Ectodermal cell (in vitro differentiated cells): Measurements from ENCODE around the gene NTSR1.

Experiments
- H3K27ac ChIP-seq: 2 replicates; pipeline ENCODE4 v1.7.0; 2013; ENCODE audit warnings: mild to moderate bottlenecking, low read depth, low read length; ENCODE audit not compliant: insufficient read depth, poor library complexity, severe bottlenecking
- H3K27me3 ChIP-seq: 2 replicates; pipeline ENCODE4 v1.7.0; 2013; ENCODE audit warnings: mild to moderate bottlenecking, low read length; ENCODE audit not compliant: insufficient read depth, control insufficient read depth, poor library complexity, severe bottlenecking
- H3K36me3 ChIP-seq: one replicate; pipeline ENCODE4 v1.7.0; 2013; ENCODE audit warnings: low read length; ENCODE audit not compliant: control insufficient read depth, insufficient read depth
- H3K4me1 ChIP-seq: one replicate; pipeline ENCODE4 v1.7.0; 2013; ENCODE audit warnings: low read length; ENCODE audit not compliant: control insufficient read depth, insufficient read depth
- H3K4me3 ChIP-seq: 2 replicates; pipeline ENCODE4 v1.7.0; 2013; ENCODE audit warnings: low read depth, low read length, control low read depth; ENCODE audit not compliant: insufficient read depth
- H3K9me3 ChIP-seq: 2 replicates; pipeline ENCODE4 v1.7.0; 2013; ENCODE audit warnings: mild to moderate bottlenecking, low read length, moderate library complexity; ENCODE audit not compliant: control insufficient read depth
- WGBS, 2 experiments: methylation state at CpG; one replicate each; pipeline ENCODE4 v1.1.7; 2013; ENCODE audit warnings: missing lambda C conversion rate in 2 of 2; 5-methylcytosine and 5-hydroxymethylcytosine counted together

The NTSR1 gene

GRCh38 chr20:62784497-62784896 is 75.9 kb downstream of the NTSR1 start:
- Histone ChIP-seq H3K27ac (no peak overlapping the region), H3K9me3 (no peaks in the 10 kb centered on the region), H3K27me3 (no peaks in the 10 kb centered on the region), H3K4me1 (peaks cover 5% of the 10 kb centered on the region), H3K4me3 (no peak overlapping the region), H3K36me3 (no peaks in the 10 kb centered on the region)
- 88 to 90% methylated on average over 16 of the region's 16 CpGs for WGBS, 2 experiments

- no peaks in the 10 kb centered on the region for H3K27me3 ChIP-seq
- H3K27ac ChIP-seq, result no peak overlapping the region
- 89 to 91% methylated on average over 11 of the region's 11 CpGs for WGBS, 2 experiments
- H3K9me3 ChIP-seq, result no peaks in the 10 kb centered on the region
- H3K36me3 ChIP-seq, result no peaks in the 10 kb centered on the region
- H3K4me1 ChIP-seq, result peaks cover 5% of the 10 kb centered on the region
- H3K4me3 ChIP-seq, result no peak overlapping the region
These were observed 76.8 kb downstream of the NTSR1 start for GRCh38 chr20:62785393-62785792.

GRCh38 chr20:62786157-62786556 is 77.5 kb downstream of the NTSR1 start:
- Histone ChIP-seq H3K9me3 (no peaks in the 10 kb centered on the region), H3K4me1 (peaks cover 5% of the 10 kb centered on the region), H3K27me3 (no peaks in the 10 kb centered on the region), H3K27ac (no peak overlapping the region), H3K36me3 (no peaks in the 10 kb centered on the region), H3K4me3 (no peak overlapping the region)
- 71 to 73% methylated on average over 13 of the region's 13 CpGs for WGBS, 2 experiments

GRCh38 chr20:62787321-62787720 is 78.7 kb downstream of the NTSR1 start:
- H3K27me3 ChIP-seq, result no peaks in the 10 kb centered on the region
- H3K9me3 ChIP-seq, result no peaks in the 10 kb centered on the region
- peaks cover 5% of the 10 kb centered on the region for H3K4me1 ChIP-seq
- no peak overlapping the region for H3K27ac ChIP-seq
- no peak overlapping the region for H3K4me3 ChIP-seq
- 91 to 92% methylated on average over 7 of the region's 7 CpGs for WGBS, 2 experiments
- H3K36me3 ChIP-seq, result no peaks in the 10 kb centered on the region

GRCh38 chr20:62787866-62788265 is 79.2 kb downstream of the NTSR1 start:
- Histone ChIP-seq H3K27me3 (peaks cover 3% of the 10 kb centered on the region), H3K4me3 (no peak overlapping the region), H3K36me3 (no peaks in the 10 kb centered on the region), H3K9me3 (no peaks in the 10 kb centered on the region), H3K4me1 (peaks cover 5% of the 10 kb centered on the region), H3K27ac (no peak overlapping the region)
- WGBS, 2 experiments, result 90 to 91% methylated on average over 5 of the region's 5 CpGs

GRCh38 chr20:62788607-62789006 is 80.0 kb downstream of the NTSR1 start:
- no peak overlapping the region for H3K27ac ChIP-seq
- H3K4me3 ChIP-seq, result no peak overlapping the region
- WGBS, 2 experiments, result 94% methylated on average over 15 of the region's 15 CpGs
- no peaks in the 10 kb centered on the region for H3K9me3 ChIP-seq
- peaks cover 11% of the 10 kb centered on the region for H3K27me3 ChIP-seq
- H3K36me3 ChIP-seq, result no peaks in the 10 kb centered on the region
- H3K4me1 ChIP-seq, result peaks cover 6% of the 10 kb centered on the region

GRCh38 chr20:62790075-62790474 is 81.4 kb downstream of the NTSR1 start:
- H3K9me3 ChIP-seq, result no peaks in the 10 kb centered on the region
- H3K36me3 ChIP-seq, result no peaks in the 10 kb centered on the region
- peaks cover 23% of the 10 kb centered on the region for H3K27me3 ChIP-seq
- H3K27ac ChIP-seq, result no peak overlapping the region
- H3K4me3 ChIP-seq, result no peak overlapping the region
- H3K4me1 ChIP-seq, result peaks cover 10% of the 10 kb centered on the region
- 94% methylated on average over 12 of the region's 12 CpGs for WGBS, 2 experiments

GRCh38 chr20:62791301-62792181 is 82.9 kb downstream of the NTSR1 start:
- H3K27ac ChIP-seq, result no peak overlapping the region
- no peaks in the 10 kb centered on the region for H3K36me3 ChIP-seq
- H3K4me1 ChIP-seq, result peaks cover 5% of the 10 kb centered on the region
- WGBS, 2 experiments, result 30 to 34% methylated on average over 23 of the region's 23 CpGs
- peaks cover 35% of the 10 kb centered on the region for H3K27me3 ChIP-seq
- H3K4me3 ChIP-seq, result no peak overlapping the region
- H3K9me3 ChIP-seq, result no peaks in the 10 kb centered on the region

- Histone ChIP-seq H3K27ac (no peak overlapping the region), H3K9me3 (no peaks in the 10 kb centered on the region), H3K4me3 (no peak overlapping the region), H3K27me3 (peaks cover 35% of the 10 kb centered on the region), H3K4me1 (peaks cover 11% of the 10 kb centered on the region), H3K36me3 (no peaks in the 10 kb centered on the region)
- 86 to 91% methylated on average over 9 of the region's 9 CpGs for WGBS, 2 experiments
These were observed 83.7 kb downstream of the NTSR1 start for GRCh38 chr20:62792182-62792939.
